Keratinocyte (primary cell): ENCODE measurements around the gene ATRAID.

Experiments used
- CTCF ChIP-seq, 3 experiments: IDR thresholded peaks in 1 of 3; conservative IDR thresholded peaks in 1 of 3; optimal IDR thresholded peaks in 1 of 3; 2 replicates in 2 of 3; 3 replicates in 1 of 3; pipeline versions ENCODE3 to v1.5.1; 2011; ENCODE audit warnings: low read length in 3 of 3, mild to moderate bottlenecking in 3 of 3, moderate library complexity in 2 of 3, control low read depth in 1 of 3, inconsistent platforms in 1 of 3; ENCODE audit not compliant: insufficient read depth in 2 of 3; ENCODE audit errors: extremely low read depth in 1 of 3
- EZH2 ChIP-seq: IDR thresholded peaks from one replicate; pipeline ENCODE4 v1.6.1; 2012; ENCODE audit warnings: inconsistent platforms, mild to moderate bottlenecking, low read length, moderate library complexity

- TF ChIP-seq EZH2 (no peak), CTCF (optimal IDR thresholded peaks at IDR 0.05 in 1 of 3, IDR thresholded peaks at IDR 0.05 in 1 of 3, conservative IDR thresholded peaks at IDR 0.05 in 1 of 3; ENCODE audit: extremely low read depth in 1 of 3, insufficient read depth in 2 of 3, low read length in 3 of 3) (no peak)
These were observed at the start of gene ATRAID, which contains the start of gene SLC5A6 for GRCh38 chr2:27211943-27212625.
